ENCODE results near the gene EXOC1. TPM values are rescaled to one million over a fixed set of nuclear protein-coding genes. Genes with fewer than 3 reads are reported as not detected.

Gene EXOC1
- total and polyA plus RNA-seq, 10 of the 15 experiments (the other 5 are each of a cell fraction or from before 2014, with no cell fraction given), result 11.8 to 36.6 (median 21.1) TPM

- ChIA-PET RAD21 (ENCODE audit: unreplicated experiment) (interaction anchor here (2.5 kb wide), 1 partner anchor 15 kb away, joined by 8 read pairs; no protein-coding TSS in a partner anchor), POLR2A (no interaction called here), CTCF (interaction anchor here (1.0 to 2.5 kb wide), 3 partner anchors 8 to 118 kb away, joined by 3 to 9 read pairs (median 3); partner anchors contain the start of gene CEP135), SMC1A (ENCODE audit: uncharacterized antibody, unreplicated experiment) (interaction anchor here (1.0 to 1.2 kb wide), 2 partner anchors 9 to 15 kb away, joined by 3 to 4 read pairs; no protein-coding TSS in a partner anchor)
- H3K9me3 ChIP-seq (replicated peaks; ENCODE audit: control insufficient read depth, insufficient read depth, low read length), result no peaks in the 10 kb centered on the region
- H3K4me2 ChIP-seq (ENCODE audit: control insufficient read depth, insufficient read depth), result no peak overlapping the region
- ATAC-seq (no peak), FAIRE-seq (no peak), DNase-seq (ENCODE audit: low read depth, low spot score) (no peak)
- no peaks in the 10 kb centered on the region for H3K36me3 ChIP-seq (ENCODE audit: control insufficient read depth in 2 of 2, insufficient read depth in 2 of 2, low read length in 1 of 2)
- in situ Hi-C loops (cut with MboI), result no loop called here
- no peak overlapping the region for H3K4me3 ChIP-seq
- TF ChIP-seq BCL3 (IDR thresholded peaks at IDR 0.05; ENCODE audit: borderline replicate concordance, insufficient read depth, low read depth, low read length, poor library complexity, severe bottlenecking) (no peak), RFX5 (IDR thresholded peaks at IDR 0.05; ENCODE audit: low read depth, low read length) (no peak), CHD2 (IDR thresholded peaks at IDR 0.05; ENCODE audit: borderline replicate concordance, low read depth, low read length) (no peak), RAD51 (IDR thresholded peaks at IDR 0.05) (no peak), CREM (IDR thresholded peaks at IDR 0.05; ENCODE audit: low read depth) (no peak), KDM1A (IDR thresholded peaks at IDR 0.05; ENCODE audit: borderline replicate concordance) (no peak), MLLT1 (IDR thresholded peaks at IDR 0.05) (no peak), TCF3 (IDR thresholded peaks at IDR 0.05; ENCODE audit: borderline replicate concordance, insufficient read depth, low read depth, low read length) (no peak), WRNIP1 (IDR thresholded peaks at IDR 0.05; ENCODE audit: borderline replicate concordance, low read depth, low read length) (no peak), PML (IDR thresholded peaks at IDR 0.05; ENCODE audit: low read length) (no peak)
- no peaks in the 10 kb centered on the region for H3K4me1 ChIP-seq (ENCODE audit: control insufficient read depth, insufficient read depth, low read length)
- intact Hi-C loops (cut with micrococcal nuclease; ENCODE audit: unreplicated experiment), result no loop called here
- BruUV-seq (replicated peaks), result no TSS peak
- 100% methylated on average over 3 of the region's 3 CpGs for WGBS (ENCODE audit: insufficient coverage, insufficient replicate concordance, low lambda C conversion rate, missing lambda C conversion rate)
- H4K20me1 ChIP-seq (ENCODE audit: control insufficient read depth, insufficient read depth), result no peaks in the 10 kb centered on the region
- no peaks in the 10 kb centered on the region for H3K27me3 ChIP-seq (replicated peaks in 1 of 2; ENCODE audit: control insufficient read depth in 2 of 2, insufficient read depth in 2 of 2, low read length in 1 of 2)
- H3K9ac ChIP-seq (ENCODE audit: control insufficient read depth, insufficient read depth, low read length), result no peak overlapping the region
- H3K79me2 ChIP-seq (ENCODE audit: control insufficient read depth, insufficient read depth, low read length), result no peaks in the 10 kb centered on the region
- H3K27ac ChIP-seq (ENCODE audit: control insufficient read depth, insufficient read depth), result no peak overlapping the region
- H2AFZ ChIP-seq (ENCODE audit: control insufficient read depth, low read depth, low read length), result no peak overlapping the region
Observed at GRCh38 chr4:55932511-55932910, 79.1 kb downstream of the EXOC1 start.

Data from GM12878 (cell line).